K562 (cell line): Measurements from ENCODE around the gene SLC35A4. TPM values are rescaled to one million over a fixed set of nuclear protein-coding genes. Genes with fewer than 3 reads are reported as not detected.

ENCODE experiments used
- CHD7 ChIP-seq: fragments of 200-600 bp; sonication (generic); IDR thresholded peaks from one replicate; pipeline ENCODE4 v1.6.1; 2012; ENCODE audit warnings: mild to moderate bottlenecking, low read depth, low read length, inconsistent platforms
- NFIC ChIP-seq: fragments of 450-650 bp; IDR thresholded peaks from 2 replicates; pipeline ENCODE4 v1.6.1; 2017; ENCODE audit warnings: mild to moderate bottlenecking, inconsistent platforms
- polyA plus RNA-seq, 8 experiments: library from polyadenylated mRNA; depleted of rRNA in 4 of 8; stranded (reverse) in 5 of 8; unstranded in 3 of 8; fragments of >200 nt; fragmentation: Nextera tagmentation in 2 of 8; fragmentation: Illumina TruSeq in 1 of 8; extraction: Ambion mirVana in 2 of 8; extraction: Trizol in 1 of 8; gene quantifications; 2 replicates each; pipeline versions ENCODE4 v1.2.1 to v1.2.3, GENCODE V29; 2011 to 2014; ENCODE audit warnings: inconsistent platforms in 1 of 8, missing spikeins in 1 of 8
- total RNA-seq, 7 experiments: library from RNA; depleted of rRNA in 6 of 7; stranded (reverse); fragments of >200 nt in 6 of 7; fragmentation: Illumina TruSeq in 2 of 7; extraction: Trizol in 2 of 7; gene quantifications; 2 replicates each; pipeline versions ENCODE4 v1.2.1 to v1.2.3, GENCODE V29; 2011 to 2021; ENCODE audit warnings: low replicate concordance in 1 of 7

The SLC35A4 gene
- total and polyA plus RNA-seq, 9 of the 15 experiments (the other 6 are each of a cell fraction or from before 2014, with no cell fraction given), result 21.8 to 171 (median 42.5) TPM

- no peak for TF ChIP-seq CHD7
- no peak for TF ChIP-seq NFIC
These were observed 31.7 kb downstream of the SLC35A4 start (continued) for GRCh38 chr5:140596321-140596741.
